IPS-NIHi7 (cell line): ENCODE data around the gene YKT6.
"Not testable (repeated sequence)": the region's sequence is repeated elsewhere in the genome, so short reads cannot be mapped to it uniquely, and the experiment has no call there.

Experiments
- DNase-seq: peaks from one replicate; pipeline ENCODE4 v3.0.0; 2012; ENCODE audit warnings: mixed read lengths; ENCODE audit errors: extremely low spot score

YKT6 gene

GRCh38 chr7:44200699-44201461 lies at the start of gene YKT6:
Gene YKT6, plus strand, starts transcription at chr7:44200978. Its CDS starts 158 bp downstream, at chr7:44201136.
- DNase-seq = peak; percentile 99

DNA sequence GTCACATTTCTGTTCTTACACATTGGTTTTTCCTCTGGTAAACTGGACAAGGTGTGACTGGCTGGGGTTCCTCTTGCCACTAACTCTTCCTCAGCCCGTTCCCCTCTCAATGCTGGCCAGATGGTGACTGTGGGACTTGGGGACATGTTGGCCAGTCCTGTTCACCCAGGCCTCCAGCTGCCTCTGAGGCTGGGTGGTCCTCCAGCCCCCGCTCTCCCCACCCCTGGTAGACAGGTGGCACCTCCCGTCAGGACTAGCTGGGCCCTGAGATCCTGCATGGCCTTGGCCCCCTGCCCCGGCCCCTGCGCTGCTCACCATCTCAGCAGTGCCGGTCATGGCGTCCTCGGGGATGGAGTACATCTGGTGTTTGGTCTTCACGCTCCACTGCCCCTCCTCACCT lies 48.8 kb upstream of the YKT6 start:
- DNase-seq = no peak

- no peak for DNase-seq
Measured at GRCh38 chr7:44152971-44153947, 47.5 kb upstream of the YKT6 start.

DNA sequence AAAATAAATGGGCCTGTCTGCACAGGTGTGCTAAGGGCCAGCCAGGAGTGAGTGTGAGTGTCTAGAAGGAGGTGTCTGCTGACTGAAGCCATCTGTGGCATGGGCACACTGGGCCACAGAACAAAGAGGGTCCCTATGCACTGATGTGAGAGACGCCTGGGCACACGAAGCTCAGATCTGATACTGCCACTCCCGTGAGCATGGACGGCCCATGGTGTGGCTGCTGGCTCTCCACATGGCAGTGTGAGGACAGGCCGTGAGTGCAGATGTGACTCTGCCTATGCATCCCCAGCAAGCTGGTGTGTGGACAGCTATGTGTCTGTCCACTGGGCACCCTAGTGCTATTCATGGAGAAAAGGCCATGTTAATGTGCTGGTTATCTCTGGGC lies 46.8 kb upstream of the YKT6 start:
- DNase-seq = no peak

GRCh38 chr7:44154703-44155102 lies 46.1 kb upstream of the YKT6 start:
- DNase-seq = no peak

DNA sequence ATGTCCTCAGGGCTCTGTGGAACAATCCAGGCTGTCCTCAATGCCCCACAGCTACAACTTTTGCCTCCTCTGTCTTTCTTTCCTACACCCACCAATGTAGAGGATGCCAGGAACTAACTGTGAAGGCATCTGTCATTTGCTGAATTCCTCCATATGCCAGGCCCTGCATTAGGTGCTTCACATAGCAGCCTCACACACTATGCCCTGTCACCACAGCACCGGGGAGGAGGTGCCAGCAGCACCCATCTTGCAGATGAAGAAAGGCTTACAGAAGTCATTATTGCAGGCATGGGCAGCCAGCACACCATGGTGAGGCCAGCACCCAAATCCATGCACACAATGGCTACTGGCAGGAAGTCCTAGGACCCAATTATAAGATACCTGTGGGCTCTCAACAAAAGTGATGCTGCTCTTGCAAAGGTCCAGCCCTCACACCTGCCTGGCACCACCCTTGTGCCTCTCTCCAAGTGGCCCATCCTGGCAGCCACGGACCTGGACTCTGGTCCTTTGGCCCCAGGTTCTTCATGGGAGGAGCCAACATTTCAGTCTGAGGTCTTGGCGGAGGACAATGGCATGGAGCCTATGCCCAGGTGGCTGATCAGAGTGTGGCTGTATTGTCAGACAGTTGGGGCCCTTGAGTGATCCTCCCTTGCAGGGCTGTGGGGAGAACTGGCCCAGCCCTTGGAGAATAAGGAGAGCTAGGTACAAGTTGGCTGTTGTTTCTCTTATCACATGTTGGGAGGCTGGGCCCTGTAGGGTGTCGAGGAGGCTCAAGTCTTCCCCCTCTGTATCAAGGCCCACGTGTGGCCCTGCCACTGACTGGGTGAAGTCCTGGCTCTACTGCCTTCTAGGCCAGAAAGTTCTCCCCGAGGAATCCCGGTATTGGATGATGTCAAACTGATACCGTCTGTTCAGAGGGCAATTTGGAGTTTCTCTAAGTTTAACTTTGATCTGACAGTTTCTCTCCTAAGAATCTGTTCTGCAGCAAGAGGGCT lies 45.3 kb upstream of the YKT6 start:
- DNase-seq = no peak

GRCh38 chr7:44156453-44157010 lies 44.2 kb upstream of the YKT6 start:
- no peak for DNase-seq

DNA sequence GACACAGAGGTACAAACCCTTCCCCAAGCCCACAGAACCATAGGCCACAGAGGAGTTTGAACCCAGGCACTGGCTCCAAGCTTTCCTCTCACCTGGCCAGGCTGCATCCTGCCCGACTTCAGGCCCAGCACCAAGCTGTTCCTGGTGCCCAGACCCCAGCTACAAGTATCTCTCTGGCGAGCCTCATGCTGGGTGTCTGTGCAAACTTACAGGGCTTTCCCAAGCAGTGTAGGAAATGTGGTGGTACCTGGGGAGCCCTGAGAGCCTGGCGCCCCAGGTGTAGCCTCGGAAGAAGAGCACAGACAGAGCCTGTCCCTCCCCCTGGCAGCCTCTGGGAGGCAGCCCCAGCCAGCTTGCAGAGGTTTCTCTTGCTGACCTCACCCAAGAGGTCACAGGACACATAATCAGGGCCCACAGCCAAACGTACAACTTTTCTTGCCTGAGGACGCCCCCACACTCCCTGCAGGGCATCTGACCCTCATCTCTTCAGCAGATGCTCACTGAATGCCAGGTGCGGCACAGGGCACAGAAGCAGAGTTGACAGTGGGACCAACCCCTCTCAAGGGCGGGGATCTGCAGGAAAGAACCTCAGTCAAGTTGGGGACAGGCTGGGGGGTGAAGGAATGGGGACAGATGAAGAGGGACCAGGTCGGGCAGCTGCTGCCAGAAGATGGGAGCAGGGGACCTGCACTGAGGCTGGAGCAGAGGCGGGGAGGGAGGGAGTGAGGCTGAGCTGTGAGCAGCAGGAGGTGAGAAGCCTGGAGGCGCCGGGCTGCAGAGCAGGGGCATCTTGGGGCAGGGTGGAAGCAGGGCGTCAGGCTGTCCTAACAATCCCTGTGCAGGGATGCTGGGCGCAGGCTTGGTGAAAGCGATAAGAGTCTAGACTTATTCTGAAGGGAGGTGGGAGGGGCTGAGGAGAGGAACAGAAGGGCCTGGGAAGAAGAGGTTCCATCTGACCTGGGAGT lies 43.4 kb upstream of the YKT6 start:
- DNase-seq = peak; percentile 44

GRCh38 chr7:44158096-44158872 lies 42.5 kb upstream of the YKT6 start:
- no peak for DNase-seq

DNA sequence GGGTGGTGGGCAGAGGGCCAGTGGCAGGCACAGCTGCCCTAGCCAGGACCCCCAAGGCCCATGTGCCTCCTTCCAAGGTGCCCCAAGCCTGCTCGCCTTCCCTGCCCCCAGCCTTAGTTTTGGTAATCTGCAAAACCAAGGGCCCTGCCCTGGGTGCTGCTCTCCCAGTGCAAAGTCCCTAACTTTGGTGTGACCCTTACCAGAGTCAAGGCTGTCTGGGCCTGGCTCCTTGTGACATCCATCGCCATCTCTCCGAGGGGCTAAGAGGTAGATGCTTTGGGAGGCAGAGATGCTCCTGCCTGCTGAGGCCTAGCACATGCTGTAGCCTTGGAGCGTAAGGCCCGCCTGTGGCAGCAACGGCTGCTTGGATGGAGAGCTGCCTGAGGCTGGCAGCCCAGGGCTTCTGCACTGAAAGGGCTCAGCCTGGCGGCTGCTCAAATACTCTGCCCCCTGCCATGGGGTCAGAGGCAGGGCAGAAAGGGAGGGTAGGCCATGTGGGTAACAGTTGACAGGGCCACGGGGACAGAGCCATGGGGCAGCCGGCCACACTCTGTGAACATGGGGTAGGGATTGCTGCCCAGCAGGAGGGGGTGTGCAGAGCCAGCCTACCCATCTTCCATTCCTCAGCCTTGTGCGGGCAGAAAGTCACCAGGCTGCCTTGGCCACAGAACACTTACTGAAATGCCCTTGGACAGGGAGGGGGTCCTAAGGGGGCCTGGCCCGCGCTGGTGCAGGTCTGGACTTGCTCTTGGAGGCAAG lies 41.7 kb upstream of the YKT6 start:
- DNase-seq = no peak

DNA sequence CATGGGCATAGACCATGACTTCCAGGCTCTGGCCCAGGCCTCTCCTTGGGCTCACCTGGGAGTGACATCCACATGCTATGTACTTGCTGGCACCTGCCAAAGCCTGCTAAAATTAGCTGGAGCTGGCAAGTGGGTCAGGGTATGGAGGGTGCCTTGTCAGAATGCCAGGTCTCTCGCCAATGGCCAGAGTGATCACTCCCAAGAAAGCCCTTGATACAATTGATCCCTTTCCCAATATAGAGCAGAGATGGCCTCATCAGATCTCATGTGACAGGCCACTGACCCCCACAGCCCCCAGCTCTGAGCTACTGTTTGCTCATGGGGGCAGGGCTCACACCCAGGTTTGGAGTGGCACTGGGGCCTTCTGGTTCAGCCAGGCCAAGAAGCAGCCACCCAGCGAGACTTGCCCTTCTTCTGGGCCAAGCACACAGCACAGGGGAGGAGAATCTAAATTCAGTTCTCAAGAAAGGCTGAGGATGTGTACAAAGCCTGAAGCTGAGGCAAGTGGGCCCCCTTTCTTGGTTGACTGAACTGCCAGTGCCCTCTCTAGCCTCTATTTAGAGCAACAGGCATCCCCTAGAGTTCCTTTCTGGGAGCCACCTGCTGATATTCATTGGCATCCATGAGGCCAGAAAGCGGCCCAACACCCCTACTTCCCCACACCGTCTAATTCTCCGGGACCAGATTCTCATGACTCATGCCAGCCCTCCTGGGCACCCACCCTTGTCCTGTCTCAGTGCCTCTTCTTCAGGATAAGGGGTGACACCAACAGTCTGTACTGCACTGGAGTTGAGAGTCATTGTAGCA lies 40.8 kb upstream of the YKT6 start:
- DNase-seq = no peak

DNA sequence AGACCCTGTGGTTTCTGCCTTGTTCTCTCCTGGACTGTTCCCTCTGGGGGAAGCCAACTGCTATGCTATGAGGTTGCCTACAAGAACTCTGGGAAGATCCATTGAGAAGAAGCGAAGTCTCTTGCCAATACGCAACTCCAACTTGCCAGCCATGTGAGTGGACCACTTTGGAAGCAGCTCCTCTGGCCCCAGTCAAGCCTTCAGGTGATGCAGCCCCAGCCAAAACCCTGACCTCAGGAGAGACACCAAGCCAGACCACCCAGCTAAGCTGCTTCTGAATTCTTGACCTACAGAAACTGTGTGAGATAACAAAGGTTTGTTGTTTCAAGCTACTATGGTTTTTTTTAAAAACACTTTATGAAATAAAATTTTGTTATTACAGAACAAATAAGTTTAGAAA lies 39.4 kb upstream of the YKT6 start:
- DNase-seq = no peak

GRCh38 chr7:44162179-44162578 lies 38.6 kb upstream of the YKT6 start:
- DNase-seq = no peak

GRCh38 chr7:44162785-44163395 lies 37.9 kb upstream of the YKT6 start:
- no peak for DNase-seq

DNA sequence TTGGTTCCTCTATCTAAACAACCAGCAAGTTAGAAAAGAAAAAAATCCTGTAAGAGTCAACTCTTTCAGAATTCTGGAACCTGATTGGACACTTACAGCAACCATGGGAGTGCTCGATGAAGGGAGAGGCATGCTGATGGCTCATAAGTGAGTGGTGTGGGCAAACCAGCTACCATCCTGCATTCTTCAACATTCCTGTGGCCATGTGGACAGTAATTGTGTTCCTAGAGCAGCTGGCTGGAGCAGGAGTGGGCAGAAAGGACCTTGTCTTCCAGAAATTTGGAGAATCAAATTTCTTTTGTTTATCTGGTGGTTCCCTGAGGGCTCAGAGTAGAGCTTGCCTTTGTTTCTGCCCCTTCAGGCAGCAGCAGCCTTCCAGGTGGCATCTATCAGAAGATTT lies 37.2 kb upstream of the YKT6 start:
- DNase-seq = no peak

- no peak for DNase-seq
Measured at GRCh38 chr7:44167920-44168319, 32.9 kb upstream of the YKT6 start.

GRCh38 chr7:44171901-44172300 lies 28.9 kb upstream of the YKT6 start:
- DNase-seq = not testable (repeated sequence)
